T-cell (primary cell): ENCODE measurements around the gene CDKN2B. TPM values are rescaled to one million over a fixed set of nuclear protein-coding genes. Genes with fewer than 3 reads are reported as not detected.

Experiments used
- ATAC-seq, 4 experiments: fragments of 200-7000 bp in 3 of 4; fragments of 150-1000 bp in 1 of 4; cut with Tn5 transposase; replicated peaks in 1 of 4; 1 replicate in 3 of 4; 2 replicates in 1 of 4; pipeline ENCODE4 v1.10.0; 2021; ENCODE audit warnings: moderate library complexity in 3 of 4, mild to moderate bottlenecking in 2 of 4, moderate number of reproducible peaks in 1 of 4
- CTCF ChIA-PET, 2 donors: fragments of 300-600 bp; sonication (Branson Sonifier 250); formaldehyde crosslinking; loops; one replicate each; lab custom pipeline; 2022; ENCODE audit warnings: antibody characterized with exemption in 2 of 2; lab: Charles Lee
- POLR2A ChIA-PET, 2 donors: fragments of 300-600 bp; sonication (Branson Sonifier 250); formaldehyde crosslinking; loops; one replicate each; lab custom pipeline; 2022; ENCODE audit warnings: antibody characterized with exemption in 2 of 2; lab: Charles Lee
- DNase-seq, 35 experiments: peaks; one replicate each; pipeline versions ENCODE4 v3.0.0 to v3.0.0-alpha.2; 2013 to 2023
- H3K27ac ChIP-seq: one replicate; pipeline ENCODE4 v1.5.1; 2013; ENCODE audit warnings: low read length
- H3K27me3 ChIP-seq, 2 experiments: replicated peaks in 1 of 2; 1 replicate in 1 of 2; 2 replicates in 1 of 2; pipeline versions ENCODE4 v1.6.1 to v1.7.0; 2013; ENCODE audit warnings: low read length in 1 of 2, mixed read lengths in 1 of 2; ENCODE audit not compliant: control insufficient read depth in 2 of 2, insufficient read depth in 2 of 2; ENCODE audit errors: extremely low read depth in 1 of 2
- H3K36me3 ChIP-seq, 2 donors: 1 replicate in 1 of 2; 2 replicates in 1 of 2; pipeline versions ENCODE4 v1.6.1 to v1.7.0; 2013; ENCODE audit warnings: low read length in 1 of 2; ENCODE audit not compliant: control insufficient read depth in 2 of 2, insufficient read depth in 1 of 2; ENCODE audit errors: extremely low read depth in 1 of 2
- H3K4me1 ChIP-seq, 2 experiments: 1 replicate in 1 of 2; 2 replicates in 1 of 2; pipeline versions ENCODE4 v1.6.1 to v1.7.0; 2013; ENCODE audit warnings: low read length in 2 of 2, mixed read lengths in 1 of 2; ENCODE audit not compliant: insufficient read depth in 2 of 2, control insufficient read depth in 1 of 2; ENCODE audit errors: extremely low read depth in 1 of 2
- H3K4me3 ChIP-seq, 2 donors: 1 replicate in 1 of 2; 2 replicates in 1 of 2; pipeline versions ENCODE4 v1.5.1 to v1.7.0; 2013; ENCODE audit warnings: mild to moderate bottlenecking in 2 of 2, low read length in 1 of 2, moderate library complexity in 1 of 2; ENCODE audit not compliant: control insufficient read depth in 1 of 2; ENCODE audit errors: extremely low read depth in 1 of 2
- H3K9me3 ChIP-seq: 2 replicates; pipeline ENCODE4 v1.7.0; 2013
- H3K27ac Mint-ChIP-seq, 2 donors: one replicate each; pipeline ENCODE4 v1.8.0; 2020 to 2021; ENCODE audit warnings: mild to moderate bottlenecking in 2 of 2, mixed read lengths in 2 of 2
- H3K27me3 Mint-ChIP-seq, 2 donors: one replicate each; pipeline ENCODE4 v1.8.0; 2021 to 2022; ENCODE audit warnings: mixed read lengths in 2 of 2
- H3K36me3 Mint-ChIP-seq: one replicate; pipeline ENCODE4 v1.8.0; 2021; ENCODE audit warnings: mixed read lengths
- H3K4me1 Mint-ChIP-seq, 3 donors: one replicate each; pipeline ENCODE4 v1.8.0; 2020 to 2022; ENCODE audit warnings: mixed read lengths in 3 of 3, mild to moderate bottlenecking in 1 of 3
- H3K4me3 Mint-ChIP-seq, 3 donors: one replicate each; pipeline ENCODE4 v1.8.0; 2020 to 2022; ENCODE audit warnings: mild to moderate bottlenecking in 3 of 3, mixed read lengths in 3 of 3, moderate library complexity in 3 of 3
- H3K9me3 Mint-ChIP-seq, 3 donors: one replicate each; pipeline ENCODE4 v1.8.0; 2020 to 2022; ENCODE audit warnings: mixed read lengths in 3 of 3
- WGBS: methylation state at CpG from one replicate; pipeline ENCODE4 v1.1.5; 2013; ENCODE audit warnings: missing lambda C conversion rate; ENCODE audit not compliant: insufficient coverage; 5-methylcytosine and 5-hydroxymethylcytosine counted together
- total RNA-seq, 35 experiments: library from RNA in 6 of 35; stranded (reverse) in 6 of 35; fragments of 120-200 nt in 1 of 35; gene quantifications; one replicate each; pipeline versions ENCODE4 v1.2.1 to v1.2.4 and lab custom pipeline; 2013 to 2026

The CDKN2B gene
- total RNA-seq, 5 donors from 2014 or later (not counting 1 experiment from before 2014, with no cell fraction given), result 0.33 to 4.4 (median 1.4) TPM

DNA sequence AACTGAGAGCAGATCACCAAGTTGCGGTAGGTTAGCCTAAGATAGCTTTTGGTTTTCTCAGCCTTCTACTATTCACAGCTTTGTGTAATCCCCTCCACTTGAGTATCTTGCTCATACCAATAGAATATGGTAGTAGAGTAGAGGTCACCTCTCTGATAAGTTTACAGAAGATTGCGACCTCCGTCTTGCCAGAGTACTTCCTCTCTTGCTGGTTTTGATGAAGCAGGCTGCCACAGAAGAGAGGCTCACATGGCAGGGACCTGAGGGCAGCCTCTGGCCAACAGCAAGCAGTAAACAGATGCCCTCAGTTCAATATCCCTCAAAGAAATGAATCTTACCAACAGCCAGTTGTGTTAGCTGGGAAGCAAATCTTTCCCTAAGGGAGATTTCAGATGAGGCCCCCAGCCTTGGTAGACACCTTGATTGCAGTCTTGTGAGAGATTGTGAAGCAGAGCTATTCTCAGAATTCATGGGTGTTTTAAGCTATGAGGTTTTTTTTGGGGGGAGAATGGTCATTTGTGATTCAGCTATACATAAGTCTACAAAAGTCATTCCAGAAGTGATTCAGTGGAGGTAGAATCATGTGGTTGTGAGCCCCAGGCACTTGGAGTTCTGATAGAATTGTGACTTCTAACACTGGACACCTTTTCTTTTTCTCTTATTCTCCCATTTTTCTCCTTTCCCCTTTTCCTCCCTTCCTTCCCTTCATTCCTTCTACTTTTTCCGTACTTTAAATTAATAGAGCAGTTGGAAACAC lies 22.7 kb upstream of the CDKN2B start:
- DNase-seq, result no peak
- Mint-ChIP-seq H3K4me1 (peaks cover 0 to 14% (median 0%) of the 10 kb centered on the region in 3 donors), H3K36me3 (no peaks in the 10 kb centered on the region), H3K27me3 (no peaks in the 10 kb centered on the region), H3K9me3 (no peaks in the 10 kb centered on the region), H3K27ac (no peak overlapping the region), H3K4me3 (no peak overlapping the region)
- Histone ChIP-seq H3K27ac (no peak overlapping the region), H3K36me3 (no peaks in the 10 kb centered on the region), H3K9me3 (no peaks in the 10 kb centered on the region), H3K4me3 (no peak overlapping the region), H3K27me3 (peaks cover 0 to 2% of the 10 kb centered on the region in 2 experiments), H3K4me1 (no peaks in the 10 kb centered on the region)
- 40% methylated on average over 2 of the region's 4 CpGs for WGBS
- ChIA-PET POLR2A (interaction anchor here in 1 of 2 donors (0.6 kb wide), 1 partner anchor 18 kb away, joined by 3 read pairs; no protein-coding TSS in a partner anchor), CTCF (no interaction called here)
- no peak for ATAC-seq

DNA sequence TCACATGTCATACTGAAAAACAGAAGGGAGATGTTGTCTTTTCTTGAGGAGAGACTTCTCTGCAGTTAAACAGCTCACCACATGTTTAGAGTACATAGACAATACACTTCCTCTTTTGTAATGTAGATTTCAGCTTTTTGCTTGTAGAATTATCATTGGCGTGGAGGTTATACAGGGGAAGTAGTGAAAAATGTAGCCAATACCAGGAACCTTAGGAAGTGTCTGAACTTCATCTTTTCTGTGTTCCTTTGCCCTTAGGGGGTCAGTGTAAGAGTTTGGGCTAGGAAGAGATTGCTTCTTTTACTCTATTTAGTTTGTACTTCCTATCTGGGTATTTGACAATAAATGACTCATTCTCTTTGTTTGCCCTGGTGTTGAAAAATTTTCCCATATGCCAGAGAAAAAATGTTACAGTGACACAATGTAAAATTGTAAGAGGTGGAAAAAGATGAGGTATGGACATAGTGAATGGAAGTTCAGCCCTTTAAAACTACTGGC lies 21.0 kb upstream of the CDKN2B start:
- H3K9me3 Mint-ChIP-seq, result no peaks in the 10 kb centered on the region
- no peaks in the 10 kb centered on the region for H3K36me3 ChIP-seq
- H3K4me3 Mint-ChIP-seq, result no peak overlapping the region
- no peak overlapping the region for H3K27ac Mint-ChIP-seq
- peaks cover 0 to 5% (median 0%) of the 10 kb centered on the region in 3 donors for H3K4me1 Mint-ChIP-seq
- no peak for ATAC-seq
- WGBS, result 50% methylated on average over 1 of the region's 1 CpG
- H3K27me3 ChIP-seq, result peaks cover 4 to 16% of the 10 kb centered on the region in 2 experiments
- no peaks in the 10 kb centered on the region for H3K4me1 ChIP-seq
- no peaks in the 10 kb centered on the region for H3K9me3 ChIP-seq
- H3K36me3 Mint-ChIP-seq, result no peaks in the 10 kb centered on the region
- ChIA-PET CTCF (no interaction called here), POLR2A (no interaction called here)
- no peak overlapping the region for H3K27ac ChIP-seq
- DNase-seq, result no peak
- no peaks in the 10 kb centered on the region for H3K27me3 Mint-ChIP-seq
- H3K4me3 ChIP-seq, result no peak overlapping the region

DNA sequence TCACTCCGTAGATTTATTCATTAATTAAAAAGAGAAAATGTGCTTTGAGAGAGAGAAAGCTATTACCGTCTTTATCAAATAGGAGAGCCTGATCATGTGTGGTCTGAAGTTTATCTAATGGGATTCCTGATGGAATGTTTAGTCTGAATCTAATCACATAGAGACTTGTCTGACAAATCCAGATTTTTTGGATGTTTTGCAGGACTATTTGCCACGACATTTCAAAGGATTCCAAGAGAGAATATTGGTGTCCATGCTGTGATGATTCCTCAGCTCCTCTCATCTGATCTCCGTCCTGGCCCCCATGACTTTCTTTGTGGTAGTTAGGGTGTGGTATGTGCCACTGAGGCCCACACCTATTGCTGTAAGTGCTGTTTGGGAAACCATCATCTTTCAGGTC lies 20.1 kb upstream of the CDKN2B start:
- no peaks in the 10 kb centered on the region for H3K36me3 Mint-ChIP-seq
- ATAC-seq (no peak), DNase-seq (no peak)
- no peak overlapping the region for H3K27ac Mint-ChIP-seq
- H3K4me1 Mint-ChIP-seq, result peaks cover 0 to 5% (median 0%) of the 10 kb centered on the region in 3 donors
- Histone ChIP-seq H3K4me1 (no peaks in the 10 kb centered on the region), H3K27ac (no peak overlapping the region), H3K27me3 (peaks cover 6 to 24% of the 10 kb centered on the region in 2 experiments), H3K4me3 (no peak overlapping the region), H3K36me3 (no peaks in the 10 kb centered on the region), H3K9me3 (no peaks in the 10 kb centered on the region)
- H3K9me3 Mint-ChIP-seq, result no peaks in the 10 kb centered on the region
- POLR2A ChIA-PET, result no interaction called here
- 100% methylated on average over 1 of the region's 4 CpGs for WGBS
- H3K27me3 Mint-ChIP-seq, result peaks cover 0 to 2% of the 10 kb centered on the region in 2 donors
- CTCF ChIA-PET, result interaction anchor here in 1 of 2 donors (1.1 kb wide), 1 partner anchor 11 kb away, joined by 3 read pairs; no protein-coding TSS in a partner anchor
- H3K4me3 Mint-ChIP-seq, result no peak overlapping the region

DNA sequence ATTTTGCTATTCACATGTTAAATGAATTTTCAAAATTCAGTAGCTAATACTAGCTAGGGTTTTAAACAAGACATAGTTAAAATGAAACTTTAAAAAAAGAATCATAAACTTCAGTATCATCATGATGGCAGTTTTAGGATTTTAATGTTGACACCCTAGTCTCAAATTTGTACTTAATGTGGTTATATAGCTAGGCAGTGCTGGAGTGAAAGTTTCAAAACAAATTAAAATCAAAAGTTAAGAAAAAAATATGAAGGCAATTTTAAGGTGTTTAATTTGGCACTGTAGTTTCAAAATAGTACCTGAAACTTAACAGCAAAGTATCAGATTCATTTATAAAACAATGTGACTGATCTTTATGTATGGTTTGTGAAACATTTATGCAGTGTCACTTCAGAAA lies 19.3 kb upstream of the CDKN2B start:
- CTCF ChIA-PET, result interaction anchor here (0.5 to 1.1 kb wide), 3 partner anchors 11 to 563 kb away, joined by 3 to 4 read pairs (median 3); no protein-coding TSS in a partner anchor
- H3K27ac ChIP-seq, result no peak overlapping the region
- peaks cover 7 to 24% of the 10 kb centered on the region in 2 experiments for H3K27me3 ChIP-seq
- ATAC-seq (no peak), DNase-seq (no peak)
- H3K4me1 ChIP-seq, result no peaks in the 10 kb centered on the region
- POLR2A ChIA-PET, result no interaction called here
- no peaks in the 10 kb centered on the region for H3K9me3 Mint-ChIP-seq
- H3K27me3 Mint-ChIP-seq, result peaks cover 0 to 4% of the 10 kb centered on the region in 2 donors
- no peak overlapping the region for H3K4me3 Mint-ChIP-seq
- H3K4me3 ChIP-seq, result no peak overlapping the region
- H3K36me3 ChIP-seq, result no peaks in the 10 kb centered on the region
- no peaks in the 10 kb centered on the region for H3K9me3 ChIP-seq
- no peaks in the 10 kb centered on the region for H3K36me3 Mint-ChIP-seq
- no peak overlapping the region for H3K27ac Mint-ChIP-seq
- H3K4me1 Mint-ChIP-seq, result peaks cover 0 to 5% (median 0%) of the 10 kb centered on the region in 3 donors

DNA sequence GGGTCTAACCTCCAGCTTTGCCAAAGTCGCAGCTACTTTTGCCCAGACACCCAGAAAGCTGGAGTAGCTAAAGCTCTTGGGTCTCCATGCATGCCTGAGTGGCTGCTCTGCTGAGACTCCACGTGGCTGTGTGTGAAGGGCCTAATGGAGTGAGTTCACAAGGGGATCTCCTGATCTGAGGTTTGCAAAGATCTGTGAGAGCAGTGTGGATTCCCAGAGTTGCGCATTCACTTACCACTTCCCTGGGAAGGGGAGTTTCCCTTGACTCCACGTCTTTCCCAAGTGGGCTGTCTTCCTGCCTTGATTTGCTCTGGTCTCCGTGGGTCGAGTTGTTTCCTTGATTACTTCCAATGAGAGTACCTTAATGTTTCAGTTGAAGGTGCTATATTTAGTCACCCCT lies 17.6 kb upstream of the CDKN2B start:
- Histone ChIP-seq H3K4me1 (no peaks in the 10 kb centered on the region), H3K27ac (no peak overlapping the region), H3K9me3 (no peaks in the 10 kb centered on the region), H3K27me3 (peaks cover 7 to 24% of the 10 kb centered on the region in 2 experiments), H3K36me3 (no peaks in the 10 kb centered on the region), H3K4me3 (no peak overlapping the region)
- CTCF ChIA-PET, result interaction anchor here in 1 of 2 donors (0.7 kb wide), 1 partner anchor 1807 kb away, joined by 3 read pairs; no protein-coding TSS in a partner anchor
- no peak overlapping the region for H3K27ac Mint-ChIP-seq
- WGBS, result 14% methylated on average over 1 of the region's 6 CpGs
- peaks cover 0 to 3% (median 2%) of the 10 kb centered on the region in 3 donors for H3K9me3 Mint-ChIP-seq
- no peak for ATAC-seq
- POLR2A ChIA-PET, result interaction anchor here in 1 of 2 donors (0.6 kb wide), 1 partner anchor 120 kb away, joined by 3 read pairs; no protein-coding TSS in a partner anchor
- peaks cover 3 to 13% of the 10 kb centered on the region in 2 donors for H3K27me3 Mint-ChIP-seq
- DNase-seq, result no peak
- peaks cover 0 to 5% (median 0%) of the 10 kb centered on the region in 3 donors for H3K4me1 Mint-ChIP-seq
- H3K36me3 Mint-ChIP-seq, result no peaks in the 10 kb centered on the region
- H3K4me3 Mint-ChIP-seq, result no peak overlapping the region

DNA sequence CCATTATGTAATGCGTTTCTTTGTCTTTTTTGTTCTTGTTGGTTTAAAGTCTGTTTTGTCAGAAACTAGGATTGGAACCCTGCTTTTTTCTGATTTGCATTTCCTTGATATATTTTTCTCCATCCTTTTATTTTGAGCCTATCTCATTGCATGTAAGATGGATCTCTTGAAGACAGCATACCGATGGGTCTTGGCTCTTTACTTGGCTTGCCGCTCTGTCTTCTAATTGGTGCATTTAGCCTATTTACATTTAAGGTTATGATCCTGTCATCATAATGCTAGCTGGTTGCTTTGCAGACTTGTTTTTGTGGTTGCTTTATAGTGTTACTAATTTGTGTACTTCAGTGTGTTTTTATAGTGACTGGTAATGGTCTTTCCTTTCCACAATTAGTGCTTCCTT lies 13.3 kb upstream of the CDKN2B start:
- Histone ChIP-seq H3K4me3 (no peak overlapping the region), H3K9me3 (peaks cover 4% of the 10 kb centered on the region), H3K27me3 (peaks cover 4 to 30% of the 10 kb centered on the region in 2 experiments), H3K27ac (no peak overlapping the region), H3K4me1 (no peaks in the 10 kb centered on the region), H3K36me3 (no peaks in the 10 kb centered on the region)
- no peak overlapping the region for H3K4me3 Mint-ChIP-seq
- POLR2A ChIA-PET, result no interaction called here
- 100% methylated on average over 1 of the region's 3 CpGs for WGBS
- DNase-seq (no peak), ATAC-seq (no peak)
- no peak overlapping the region for H3K27ac Mint-ChIP-seq
- peaks cover 3 to 17% (median 13%) of the 10 kb centered on the region in 3 donors for H3K9me3 Mint-ChIP-seq
- peaks cover 5% of the 10 kb centered on the region for H3K36me3 Mint-ChIP-seq
- CTCF ChIA-PET, result no interaction called here
- no peaks in the 10 kb centered on the region for H3K4me1 Mint-ChIP-seq
- H3K27me3 Mint-ChIP-seq, result peaks cover 4 to 19% of the 10 kb centered on the region in 2 donors
